ENCODE results near the gene SLC9A5. TPM values are rescaled to one million over a fixed set of nuclear protein-coding genes. Genes with fewer than 3 reads are reported as not detected.

The SLC9A5 gene
- total and polyA plus RNA-seq, 9 of the 15 experiments (the other 6 are each of a cell fraction or from before 2014, with no cell fraction given), result 0.06 to 3.1 (median 1.2) TPM

- TF ChIP-seq ZNF318 (IDR thresholded peaks at IDR 0.05; ENCODE audit: borderline replicate concordance in 1 of 2, low read depth in 1 of 2) (no peak), POLR2A (conservative IDR thresholded peaks at IDR 0.05) (peak; percentile 4; the same call in 1 of the 2 replicates), ZNF347 (CRISPR knock-in tag; IDR thresholded peaks at IDR 0.05; ENCODE audit: low read depth) (no peak), GABPA (tag; conservative IDR thresholded peaks at IDR 0.05; ENCODE audit: low read depth) (no peak), ERF (CRISPR knock-in tag; IDR thresholded peaks at IDR 0.05) (no peak), MAZ (CRISPR knock-in tag; conservative IDR thresholded peaks at IDR 0.05 in 1 of 2, IDR thresholded peaks at IDR 0.05 in 1 of 2) (no peak), SUPT5H (IDR thresholded peaks at IDR 0.05) (0 out of 2 replicates have a peak, but pooled peaks have one; percentile 8), PKNOX1 (IDR thresholded peaks at IDR 0.05) (no peak)
Observed at GRCh38 chr16:67229906-67230808, 18.6 kb upstream of the SLC9A5 start (continued).

Data from K562 (cell line).